ENCODE data around the gene CYB5D1. TPM values are rescaled to one million over a fixed set of nuclear protein-coding genes. Genes with fewer than 3 reads are reported as not detected.

CYB5D1 gene
- total RNA-seq, 1 experiment from 2014 or later = 5.3 TPM

- Histone ChIP-seq H3K4me3 (peak overlapping the region; percentile 73), H3K36me3 (peaks cover 36% of the 10 kb centered on the region), H3K4me1 (peaks cover 52% of the 10 kb centered on the region), H3K9me3 (replicated peaks) (no peaks in the 10 kb centered on the region), H3K27me3 (no peaks in the 10 kb centered on the region), H3K27ac (peak overlapping the region; percentile 81)
- peak; percentile 95 to 97 for DNase-seq
These were observed 31.6 kb downstream of the CYB5D1 start for GRCh38 chr17:7889166-7889955.

GRCh38 chr17:7893187-7893880 is 35.5 kb downstream of the CYB5D1 start:
- peaks cover 72% of the 10 kb centered on the region for H3K36me3 ChIP-seq
- peak; percentile 78 to 82 for DNase-seq
- H3K4me3 ChIP-seq = no peak overlapping the region

GRCh38 chr17:7894226-7894625 is 36.4 kb downstream of the CYB5D1 start:
- H3K27ac ChIP-seq = peak overlapping the region; percentile 70
- peaks cover 54% of the 10 kb centered on the region for H3K4me1 ChIP-seq
- no peaks in the 10 kb centered on the region for H3K27me3 ChIP-seq
- no peak for DNase-seq
- peaks cover 81% of the 10 kb centered on the region for H3K36me3 ChIP-seq
- H3K4me3 ChIP-seq = no peak overlapping the region
- H3K9me3 ChIP-seq (replicated peaks) = no peaks in the 10 kb centered on the region

More at GRCh38 chr17:7893187-7893880, 35.5 kb downstream of the CYB5D1 start:
- H3K27ac ChIP-seq = peak overlapping the region; percentile 70
- peaks cover 59% of the 10 kb centered on the region for H3K4me1 ChIP-seq
- H3K9me3 ChIP-seq (replicated peaks) = no peaks in the 10 kb centered on the region
- H3K27me3 ChIP-seq = no peaks in the 10 kb centered on the region

GRCh38 chr17:7894866-7895265 is 37.1 kb downstream of the CYB5D1 start:
- Histone ChIP-seq H3K36me3 (peaks cover 82% of the 10 kb centered on the region), H3K27me3 (no peaks in the 10 kb centered on the region), H3K27ac (no peak overlapping the region), H3K4me3 (no peak overlapping the region), H3K9me3 (replicated peaks) (no peaks in the 10 kb centered on the region), H3K4me1 (peaks cover 48% of the 10 kb centered on the region)
- no peak for DNase-seq

GRCh38 chr17:7897090-7897489 is 39.3 kb downstream of the CYB5D1 start:
- Histone ChIP-seq H3K4me3 (no peak overlapping the region), H3K4me1 (peaks cover 25% of the 10 kb centered on the region), H3K27ac (no peak overlapping the region), H3K9me3 (replicated peaks) (no peaks in the 10 kb centered on the region), H3K27me3 (no peaks in the 10 kb centered on the region), H3K36me3 (peaks cover 81% of the 10 kb centered on the region)
- no peak for DNase-seq

GRCh38 chr17:7897773-7898172 is 40.0 kb downstream of the CYB5D1 start:
- no peak overlapping the region for H3K4me3 ChIP-seq
- no peak for DNase-seq
- peaks cover 20% of the 10 kb centered on the region for H3K4me1 ChIP-seq
- peaks cover 85% of the 10 kb centered on the region for H3K36me3 ChIP-seq
- no peak overlapping the region for H3K27ac ChIP-seq
- no peaks in the 10 kb centered on the region for H3K9me3 ChIP-seq (replicated peaks)
- H3K27me3 ChIP-seq = no peaks in the 10 kb centered on the region

GRCh38 chr17:7903154-7904103 is 45.6 kb downstream of the CYB5D1 start:
- H3K4me3 ChIP-seq = no peak overlapping the region
- no peaks in the 10 kb centered on the region for H3K9me3 ChIP-seq (replicated peaks)
- no peaks in the 10 kb centered on the region for H3K4me1 ChIP-seq
- H3K36me3 ChIP-seq = peaks cover 87% of the 10 kb centered on the region
- DNase-seq = no peak
- H3K27ac ChIP-seq = no peak overlapping the region
- no peaks in the 10 kb centered on the region for H3K27me3 ChIP-seq

- Histone ChIP-seq H3K4me3 (no peak overlapping the region), H3K9me3 (replicated peaks) (no peaks in the 10 kb centered on the region), H3K4me1 (no peaks in the 10 kb centered on the region), H3K27ac (no peak overlapping the region), H3K27me3 (no peaks in the 10 kb centered on the region), H3K36me3 (peaks cover 71% of the 10 kb centered on the region)
- DNase-seq = no peak
These were observed 51.3 kb downstream of the CYB5D1 start for GRCh38 chr17:7909089-7909488.

- Histone ChIP-seq H3K27me3 (no peaks in the 10 kb centered on the region), H3K36me3 (peaks cover 59% of the 10 kb centered on the region), H3K4me1 (no peaks in the 10 kb centered on the region), H3K9me3 (replicated peaks) (no peaks in the 10 kb centered on the region), H3K27ac (no peak overlapping the region), H3K4me3 (no peak overlapping the region)
- no peak for DNase-seq
These were observed 52.5 kb downstream of the CYB5D1 start for GRCh38 chr17:7910281-7910680.

GRCh38 chr17:7910711-7911110 is 52.9 kb downstream of the CYB5D1 start:
- H3K36me3 ChIP-seq = peaks cover 54% of the 10 kb centered on the region
- no peaks in the 10 kb centered on the region for H3K9me3 ChIP-seq (replicated peaks)
- H3K27ac ChIP-seq = no peak overlapping the region

GRCh38 chr17:7911116-7911515 is 53.3 kb downstream of the CYB5D1 start:
- H3K36me3 ChIP-seq = peaks cover 50% of the 10 kb centered on the region
- DNase-seq = no peak
- H3K9me3 ChIP-seq (replicated peaks) = no peaks in the 10 kb centered on the region

More at GRCh38 chr17:7910711-7911110, 52.9 kb downstream of the CYB5D1 start:
- Histone ChIP-seq H3K27me3 (no peaks in the 10 kb centered on the region), H3K4me1 (no peaks in the 10 kb centered on the region), H3K4me3 (no peak overlapping the region)
- DNase-seq = no peak

More at GRCh38 chr17:7911116-7911515, 53.3 kb downstream of the CYB5D1 start:
- Histone ChIP-seq H3K27me3 (no peaks in the 10 kb centered on the region), H3K4me3 (no peak overlapping the region), H3K27ac (no peak overlapping the region), H3K4me1 (no peaks in the 10 kb centered on the region)

Other genes starting within 250 kb of the CYB5D1 start
- gene FXR2, start 243.1 kb upstream of the CYB5D1 start, total RNA-seq (2014; rRNA removed; shearing (Covaris generic)) = 30.2 and 30.6 TPM in 2 replicates
- gene SAT2, start 230.2 kb upstream of the CYB5D1 start, total RNA-seq (2014; rRNA removed; shearing (Covaris generic)) = 17.3 and 17.6 TPM in 2 replicates
- gene SHBG, start 227.9 kb upstream of the CYB5D1 start, total RNA-seq (2014; rRNA removed; shearing (Covaris generic)) = 0.14 and 0.38 TPM in 2 replicates
- 0.04 and 0.10 TPM in 2 replicates for gene ATP1B2, start 207.1 kb upstream of the CYB5D1 start, total RNA-seq (2014; rRNA removed; shearing (Covaris generic))
- gene TP53, start 170.5 kb upstream of the CYB5D1 start, total RNA-seq (2014; rRNA removed; shearing (Covaris generic)) = 37.8 and 39.5 TPM in 2 replicates
- gene WRAP53, start 169.5 kb upstream of the CYB5D1 start, total RNA-seq (2014; rRNA removed; shearing (Covaris generic)) = 14.9 and 15.6 TPM in 2 replicates
- gene EFNB3, start 152.8 kb upstream of the CYB5D1 start, total RNA-seq (2014; rRNA removed; shearing (Covaris generic)) = 3.5 and 4.1 TPM in 2 replicates
- gene DNAH2, start 140.3 kb upstream of the CYB5D1 start, total RNA-seq (2014; rRNA removed; shearing (Covaris generic)) = not detected in 2 replicates
- gene KDM6B, start 23.8 kb upstream of the CYB5D1 start, total RNA-seq (2014; rRNA removed; shearing (Covaris generic)) = 6.4 and 9.0 TPM in 2 replicates
- gene TMEM88, start 2.9 kb upstream of the CYB5D1 start, total RNA-seq (2014; rRNA removed; shearing (Covaris generic)) = 0.36 and 0.63 TPM in 2 replicates
- gene NAA38, start 444 bp upstream of the CYB5D1 start, total RNA-seq (2014; rRNA removed; shearing (Covaris generic)) = 30.4 and 45.3 TPM in 2 replicates
- 101 and 109 TPM in 2 replicates for gene CHD3, start 30.8 kb downstream of the CYB5D1 start, total RNA-seq (2014; rRNA removed; shearing (Covaris generic))
- gene RNF227, start 58.3 kb downstream of the CYB5D1 start, total RNA-seq (2014; rRNA removed; shearing (Covaris generic)) = 6.6 and 7.1 TPM in 2 replicates
- gene KCNAB3, start 71.9 kb downstream of the CYB5D1 start, total RNA-seq (2014; rRNA removed; shearing (Covaris generic)) = 0.61 and 0.73 TPM in 2 replicates
- 36.5 and 38.8 TPM in 2 replicates for gene TRAPPC1, start 73.9 kb downstream of the CYB5D1 start, total RNA-seq (2014; rRNA removed; shearing (Covaris generic))
- gene CNTROB, start 74.2 kb downstream of the CYB5D1 start, total RNA-seq (2014; rRNA removed; shearing (Covaris generic)) = 27.5 and 29.8 TPM in 2 replicates
- not detected in 2 replicates for gene GUCY2D, start 144.6 kb downstream of the CYB5D1 start, total RNA-seq (2014; rRNA removed; shearing (Covaris generic))
- gene ALOX15B, start 181.1 kb downstream of the CYB5D1 start, total RNA-seq (2014; rRNA removed; shearing (Covaris generic)) = not detected in 2 replicates
- not detected in 2 replicates for gene ALOX12B, start 229.7 kb downstream of the CYB5D1 start, total RNA-seq (2014; rRNA removed; shearing (Covaris generic))

Data from SJCRH30 (cell line).